HG03039 (cell line): Measurements from ENCODE around the gene DRD2.
"Not testable (repeated sequence)": the region's sequence is repeated elsewhere in the genome, so short reads cannot be mapped to it uniquely, and the experiment has no call there.

Experiments
- ATAC-seq: cut with Tn5 transposase; IDR thresholded peaks from one replicate; pipeline ENCODE4 v1.9.1; 2021; ENCODE audit warnings: mild to moderate bottlenecking, moderate library complexity; ENCODE audit not compliant: unreplicated experiment

The DRD2 gene

DNA sequence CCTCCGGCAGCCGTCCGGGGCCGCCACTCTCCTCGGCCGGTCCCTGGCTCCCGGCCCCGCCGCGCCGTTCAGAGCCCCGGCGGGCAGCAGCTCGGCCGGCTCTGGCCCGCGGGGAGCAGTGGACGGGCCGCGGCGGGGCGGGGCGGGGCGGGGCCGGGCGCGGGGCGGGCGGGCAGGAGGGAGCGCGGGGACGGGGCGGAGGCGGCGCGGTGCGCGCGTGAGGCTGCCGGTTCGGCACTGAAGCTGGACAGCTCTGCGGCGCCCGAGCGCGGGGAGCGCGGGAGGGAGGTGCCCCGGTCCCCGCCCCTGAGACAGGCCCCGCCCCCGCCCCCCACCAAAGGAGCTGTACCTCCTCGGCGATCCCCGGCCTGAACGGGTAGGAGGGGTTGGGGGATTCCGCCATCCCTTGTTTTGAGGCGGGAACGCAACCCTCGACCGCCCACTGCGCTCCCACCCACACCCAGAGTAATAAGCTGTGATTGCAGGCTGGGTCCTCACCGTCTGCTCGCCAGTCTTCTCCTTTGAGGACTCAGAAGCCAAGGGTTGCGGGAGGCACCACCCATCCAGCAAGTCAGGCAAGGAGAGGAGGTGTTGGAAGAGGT, at the start of gene DRD2:
TSS of gene DRD2 (minus strand) at position 239 of the 602 bp plus-strand sequence. CDS start 50,747 bp downstream, outside the sequence.
- no peak for ATAC-seq

DNA sequence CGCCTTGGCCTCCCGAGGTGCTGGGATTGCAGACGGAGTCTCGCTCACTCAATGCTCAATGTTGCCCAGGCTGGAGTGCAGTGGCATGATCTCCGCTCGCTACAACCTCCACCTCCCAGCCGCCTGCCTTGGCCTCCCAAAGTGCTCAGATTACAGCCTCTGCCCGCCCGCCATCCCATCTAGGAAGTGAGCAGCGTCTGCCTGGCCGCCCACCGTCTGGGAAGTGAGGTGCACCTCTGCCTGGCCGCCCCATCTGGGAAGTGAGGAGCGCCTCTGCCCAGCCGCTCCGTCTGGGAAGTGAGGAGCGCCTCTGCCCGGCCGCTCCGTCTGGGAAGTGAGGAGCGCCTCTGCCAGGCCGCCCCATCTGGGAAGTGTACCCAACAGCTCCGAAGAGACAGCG, 48.7 kb upstream of the DRD2 start:
- ATAC-seq, result not testable (repeated sequence)

DNA sequence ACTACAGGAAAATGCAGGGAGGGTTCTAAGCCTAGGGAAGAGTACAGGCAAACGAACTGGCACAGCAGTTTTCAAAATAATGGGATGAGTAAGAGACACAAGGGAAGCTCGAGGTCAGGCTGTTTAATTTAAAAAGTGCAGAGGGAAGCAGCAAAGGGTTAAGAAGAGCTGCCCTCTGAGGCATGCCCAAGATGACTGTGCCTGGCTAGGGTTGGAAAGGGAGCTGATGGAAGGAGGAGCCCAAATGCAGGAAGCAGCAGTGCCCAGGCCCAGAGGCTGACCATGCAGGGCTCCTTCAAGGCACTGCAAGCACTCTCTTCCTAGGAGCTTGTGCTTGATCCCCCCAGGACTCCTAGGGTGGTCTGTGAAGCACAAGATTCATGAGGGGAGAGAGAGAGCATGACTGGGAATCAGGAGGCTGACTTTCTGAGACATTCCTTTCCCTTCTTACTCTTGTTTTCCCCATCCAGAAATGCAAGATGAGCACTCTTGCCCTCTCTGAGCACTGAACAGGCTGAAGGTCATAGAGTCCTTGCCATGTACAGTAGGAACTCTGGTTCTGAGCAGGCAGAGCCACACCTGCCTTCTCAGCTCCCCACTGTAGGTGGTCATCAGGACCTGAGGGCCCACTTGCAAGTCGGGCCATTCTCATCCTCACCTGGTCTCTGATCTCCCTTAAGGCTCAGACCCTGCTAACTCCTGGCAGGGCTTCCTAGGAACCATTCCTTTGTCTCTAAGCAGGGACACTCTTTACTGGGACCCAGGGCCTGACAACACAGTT, 46.7 kb upstream of the DRD2 start:
- ATAC-seq, result no peak

DNA sequence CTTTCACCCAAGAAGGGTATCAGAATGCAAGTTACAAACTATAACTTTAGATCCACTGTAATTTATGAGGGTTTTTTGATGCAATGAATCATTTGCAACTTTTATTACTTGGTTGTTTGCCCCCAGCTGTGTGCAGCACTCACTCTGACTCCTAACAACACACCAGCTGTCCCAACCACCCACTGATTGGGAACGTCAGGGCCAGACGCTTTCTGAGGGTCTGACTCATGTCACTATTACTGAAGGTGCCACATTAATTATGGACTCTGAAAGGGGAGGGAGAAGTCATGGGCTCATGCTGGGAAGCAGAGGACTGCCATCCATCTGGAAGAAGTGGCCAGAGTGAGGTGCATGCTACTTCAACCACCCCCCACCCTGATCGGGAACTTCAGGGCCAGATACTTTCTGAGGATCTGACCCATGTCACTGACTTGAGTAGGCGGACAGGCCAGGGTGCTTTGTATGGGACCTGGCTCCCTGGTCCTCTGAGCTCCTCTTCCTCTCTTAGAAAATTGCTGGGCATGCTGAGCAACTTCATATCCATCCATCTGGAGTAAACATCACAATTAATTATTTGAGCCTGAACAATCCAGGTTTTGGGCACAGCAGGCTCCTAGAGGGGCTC, 44.9 kb upstream of the DRD2 start:
- ATAC-seq, result no peak

- ATAC-seq, result no peak
These were observed 43.7 kb upstream of the DRD2 start for GRCh38 chr11:113518716-113519495.

DNA sequence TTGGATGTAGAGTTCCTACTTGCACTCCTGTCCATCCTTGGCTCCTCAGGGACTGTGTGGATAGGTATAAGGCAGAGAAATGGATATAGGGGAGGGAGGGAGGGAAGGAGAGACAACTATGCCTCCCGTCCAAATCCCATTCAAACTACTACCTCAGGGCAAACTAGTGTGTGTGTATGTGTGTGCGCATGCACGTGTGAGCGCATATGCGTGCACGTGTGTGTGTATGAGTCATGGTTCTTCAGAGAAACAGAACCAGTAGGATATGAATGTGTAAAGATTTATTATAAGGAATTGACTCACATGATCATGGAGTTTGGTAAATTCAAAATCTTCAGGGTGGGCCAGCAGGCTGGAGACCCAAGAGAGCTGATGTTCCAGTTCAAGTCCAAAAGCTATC, 42.2 kb upstream of the DRD2 start:
- ATAC-seq, result no peak

- no peak for ATAC-seq
These were observed 39.7 kb upstream of the DRD2 start for GRCh38 chr11:113514856-113515255.

DNA sequence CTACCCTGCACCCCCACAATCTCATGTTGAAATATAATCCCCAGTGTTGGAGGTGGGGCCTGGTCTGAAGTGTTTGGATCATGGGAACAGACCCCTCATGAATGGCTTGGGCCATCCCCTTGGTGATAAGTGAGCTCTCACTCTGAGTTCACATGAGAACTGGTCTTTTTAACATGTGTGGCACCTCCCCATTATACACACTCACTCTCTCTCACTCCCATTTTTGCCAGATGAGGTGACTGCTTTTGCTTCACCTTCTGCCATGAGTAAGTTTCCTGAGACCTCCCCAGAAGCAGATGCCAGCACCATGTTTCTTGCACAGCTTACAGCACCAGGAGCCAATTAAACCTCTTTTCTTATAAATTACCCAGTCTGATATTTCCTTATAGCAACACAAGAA, 32.1 kb upstream of the DRD2 start:
- ATAC-seq, result no peak

- no peak for ATAC-seq
These were observed 31.7 kb upstream of the DRD2 start for GRCh38 chr11:113506893-113507292.

GRCh38 chr11:113506461-113506860, 31.3 kb upstream of the DRD2 start:
- ATAC-seq, result no peak

DNA sequence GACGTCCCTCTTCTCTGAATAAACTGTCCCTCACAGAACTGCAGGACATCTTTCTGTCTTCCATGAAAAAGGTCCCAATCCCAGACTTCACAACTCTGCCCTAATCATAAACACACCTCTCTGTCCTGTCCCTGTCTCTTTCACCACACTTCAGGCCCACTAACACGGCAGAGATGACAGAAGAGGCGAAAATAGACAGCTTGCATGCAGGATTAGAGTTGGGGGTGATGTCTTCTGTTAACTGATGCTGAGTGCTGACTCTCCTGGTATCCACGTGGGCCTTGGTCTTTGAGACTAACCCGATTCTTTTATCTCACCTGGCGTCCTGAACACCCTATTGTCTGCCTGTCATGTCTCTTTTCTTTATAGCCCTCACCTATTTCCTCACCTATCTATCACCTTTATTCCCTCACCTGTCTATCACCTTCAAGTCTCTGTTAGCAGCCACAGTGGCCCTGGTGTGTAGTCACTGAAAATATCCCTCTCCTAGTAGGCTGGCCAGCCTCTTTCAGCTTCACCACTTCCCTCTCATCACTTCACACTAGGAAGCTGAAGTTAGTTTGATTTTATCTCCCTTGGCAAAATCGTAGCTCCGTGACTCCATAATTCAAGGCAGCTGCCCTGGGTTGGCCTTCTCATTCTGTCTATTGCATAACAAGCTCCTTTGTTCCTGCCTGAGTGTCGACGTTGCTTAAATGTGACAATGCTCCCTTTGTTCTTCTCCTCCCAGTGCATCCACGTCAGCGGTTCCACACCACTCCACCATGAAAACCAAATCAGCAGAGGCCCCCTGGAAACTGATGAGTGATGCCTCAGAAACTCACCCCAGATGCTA, 30.6 kb upstream of the DRD2 start:
- ATAC-seq, result no peak

DNA sequence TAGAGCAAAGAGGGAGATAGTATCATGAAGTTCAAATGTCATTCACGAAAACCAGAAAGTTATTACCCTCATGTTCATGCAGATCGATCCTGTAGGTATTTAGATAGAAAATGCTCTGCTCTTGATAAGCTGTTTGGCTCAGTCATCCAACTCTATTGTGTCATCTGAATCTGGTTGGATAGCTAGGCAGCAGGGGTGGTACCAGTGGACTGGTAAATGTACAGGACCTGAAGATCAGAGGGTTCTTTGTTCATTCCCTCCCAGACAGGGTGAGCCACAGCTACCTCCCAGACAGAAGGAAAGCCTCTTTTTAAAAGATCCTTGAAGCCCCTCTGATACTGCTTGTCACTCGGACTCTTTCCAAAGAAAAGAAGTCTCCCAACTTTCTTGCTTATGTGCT, 29.8 kb upstream of the DRD2 start:
- ATAC-seq, result no peak

DNA sequence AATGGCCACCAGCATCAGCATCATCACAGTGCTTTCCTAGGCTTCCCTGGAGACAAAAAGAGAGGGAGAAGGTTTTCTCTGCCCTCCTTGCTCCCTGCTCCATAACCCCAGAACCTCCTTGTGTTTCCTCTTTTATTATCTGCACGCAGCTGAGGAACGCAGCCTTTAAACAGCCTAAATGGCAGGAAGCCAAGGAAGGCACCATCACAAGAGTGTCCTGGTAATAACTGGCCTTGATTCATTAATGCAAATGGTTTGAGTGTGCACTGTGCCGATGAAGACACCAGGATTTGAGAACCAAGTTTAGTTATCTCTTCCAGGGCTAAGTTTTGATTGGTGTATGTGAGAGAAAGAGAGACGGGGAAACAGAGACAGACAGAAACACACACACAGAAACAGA, 29.4 kb upstream of the DRD2 start:
- no peak for ATAC-seq

DNA sequence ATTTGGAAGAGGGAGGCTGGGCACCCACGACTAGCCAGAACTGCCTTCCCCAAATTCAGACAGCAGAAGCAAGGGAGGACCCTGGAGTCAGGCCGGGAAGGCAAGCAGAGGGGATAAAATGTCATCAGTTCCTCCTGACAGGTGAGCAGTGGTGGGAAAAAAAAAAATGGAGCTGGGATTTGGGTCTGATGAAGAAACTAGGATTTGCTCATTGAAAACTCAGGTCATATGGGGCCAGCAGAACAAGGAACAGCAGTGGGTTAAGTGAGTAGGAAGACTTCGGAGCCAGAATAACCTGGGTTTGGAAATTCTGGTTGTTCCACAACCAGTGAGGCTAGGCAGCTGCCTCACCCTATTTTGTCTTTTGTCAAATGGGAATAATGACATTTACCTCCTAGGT, 28.9 kb upstream of the DRD2 start:
- no peak for ATAC-seq

DNA sequence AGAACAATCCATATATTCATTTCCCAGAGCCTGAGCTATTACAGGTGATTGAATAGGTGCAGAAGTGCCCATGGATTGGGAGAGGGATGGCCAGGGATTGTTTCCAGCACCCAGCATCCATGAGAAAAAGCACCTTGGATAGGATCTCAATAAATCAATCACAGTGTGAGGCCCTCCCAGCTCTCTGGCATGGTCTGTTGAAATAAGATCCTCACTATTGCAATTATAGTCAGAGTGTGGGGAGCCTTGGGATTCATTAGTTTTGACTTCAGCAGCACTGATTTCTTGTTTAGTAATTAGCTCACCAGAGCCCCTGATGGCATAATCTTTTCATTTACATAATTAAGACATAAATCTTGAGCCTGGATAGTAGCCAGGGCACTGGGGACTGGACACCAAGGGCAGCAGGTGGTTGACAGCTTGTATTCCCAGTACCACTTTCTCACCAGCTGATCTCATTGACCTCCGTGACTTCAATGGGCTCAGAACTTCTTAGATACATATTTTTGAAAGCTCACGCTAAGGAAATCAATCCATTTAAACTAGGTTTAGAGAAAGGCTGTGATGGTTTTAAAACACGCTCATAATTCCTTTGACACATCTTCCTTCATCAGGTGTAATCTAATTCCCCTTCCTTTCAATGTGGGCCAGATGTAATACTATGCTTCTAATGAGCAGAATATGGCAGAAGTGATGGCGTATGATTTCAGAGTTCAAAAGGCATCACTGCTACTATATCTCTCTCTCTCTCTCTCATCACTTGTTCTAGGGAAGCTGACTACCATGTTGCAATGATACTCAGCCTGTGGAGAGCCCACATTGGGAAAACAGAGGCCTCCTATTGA, 22.1 kb upstream of the DRD2 start:
- ATAC-seq, result no peak

GRCh38 chr11:113496026-113496651, 20.9 kb upstream of the DRD2 start:
- ATAC-seq, result no peak

DNA sequence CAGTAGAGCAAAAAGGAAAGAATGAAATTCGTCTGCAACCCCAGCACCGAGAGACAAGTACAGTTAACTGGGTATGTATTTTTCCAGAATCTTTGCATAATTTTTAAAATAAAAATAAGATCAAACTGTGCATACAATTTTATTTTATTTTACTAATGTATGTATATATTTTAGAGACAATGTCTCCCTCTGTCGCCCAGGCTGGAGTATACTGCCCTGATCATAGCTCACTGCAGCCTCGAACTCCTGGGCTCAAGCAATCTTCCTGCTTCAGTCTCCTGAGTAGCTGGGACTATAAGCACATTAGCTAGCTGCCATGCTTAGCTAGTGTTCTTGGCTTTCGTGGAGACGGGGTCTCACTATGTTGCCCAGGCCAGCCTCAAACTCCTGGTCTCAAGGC, 18.8 kb upstream of the DRD2 start:
- ATAC-seq, result no peak

GRCh38 chr11:113493206-113493605, 18.0 kb upstream of the DRD2 start:
- ATAC-seq, result no peak

GRCh38 chr11:113488931-113489351, 13.7 kb upstream of the DRD2 start:
- ATAC-seq, result no peak
